Activated naive CD4-positive, alpha-beta T cell treated with anti-CD3 and anti-CD28 coated beads, Interleukin-2, amount 50 U/mL, for 24 hours (primary cell): ENCODE results near the gene TCHHL1.

Experiments
- H3K27ac Mint-ChIP-seq: one replicate; pipeline ENCODE4 v1.8.0; 2021; ENCODE audit warnings: mild to moderate bottlenecking, mixed read lengths
- H3K27me3 Mint-ChIP-seq: one replicate; pipeline ENCODE4 v1.8.0; 2021; ENCODE audit warnings: mixed read lengths
- H3K36me3 Mint-ChIP-seq: one replicate; pipeline ENCODE4 v1.8.0; 2021; ENCODE audit warnings: mixed read lengths
- H3K4me1 Mint-ChIP-seq: one replicate; pipeline ENCODE4 v1.8.0; 2021; ENCODE audit warnings: mixed read lengths
- H3K4me3 Mint-ChIP-seq: one replicate; pipeline ENCODE4 v1.8.0; 2021; ENCODE audit warnings: mild to moderate bottlenecking, mixed read lengths
- H3K9me3 Mint-ChIP-seq: one replicate; pipeline ENCODE4 v1.8.0; 2021; ENCODE audit warnings: mixed read lengths

TCHHL1 gene

DNA sequence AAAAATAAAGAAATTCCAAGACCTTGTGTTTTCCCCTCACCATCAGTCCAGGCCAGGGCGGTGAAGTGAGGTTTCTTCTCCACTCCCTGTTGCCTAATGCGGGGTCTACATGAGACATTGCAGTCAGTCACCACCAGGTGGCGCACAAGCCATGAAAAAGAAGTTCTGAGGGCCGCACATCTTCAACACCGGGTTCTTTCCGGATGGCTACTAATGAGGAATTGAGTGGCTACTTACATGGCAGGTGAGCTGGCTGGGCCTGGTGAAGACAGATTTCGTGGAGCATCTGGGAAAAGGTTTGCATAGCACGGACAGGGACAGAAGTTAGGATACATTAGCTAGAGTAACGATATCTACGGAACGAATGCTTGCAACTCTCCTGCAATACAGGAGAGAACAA lies 36.3 kb downstream of the TCHHL1 start:
- no peaks in the 10 kb centered on the region for H3K36me3 Mint-ChIP-seq
- peaks cover 17% of the 10 kb centered on the region for H3K4me1 Mint-ChIP-seq
- H3K4me3 Mint-ChIP-seq = no peak overlapping the region
- H3K9me3 Mint-ChIP-seq = no peaks in the 10 kb centered on the region
- peaks cover 5% of the 10 kb centered on the region for H3K27me3 Mint-ChIP-seq
- no peak overlapping the region for H3K27ac Mint-ChIP-seq

DNA sequence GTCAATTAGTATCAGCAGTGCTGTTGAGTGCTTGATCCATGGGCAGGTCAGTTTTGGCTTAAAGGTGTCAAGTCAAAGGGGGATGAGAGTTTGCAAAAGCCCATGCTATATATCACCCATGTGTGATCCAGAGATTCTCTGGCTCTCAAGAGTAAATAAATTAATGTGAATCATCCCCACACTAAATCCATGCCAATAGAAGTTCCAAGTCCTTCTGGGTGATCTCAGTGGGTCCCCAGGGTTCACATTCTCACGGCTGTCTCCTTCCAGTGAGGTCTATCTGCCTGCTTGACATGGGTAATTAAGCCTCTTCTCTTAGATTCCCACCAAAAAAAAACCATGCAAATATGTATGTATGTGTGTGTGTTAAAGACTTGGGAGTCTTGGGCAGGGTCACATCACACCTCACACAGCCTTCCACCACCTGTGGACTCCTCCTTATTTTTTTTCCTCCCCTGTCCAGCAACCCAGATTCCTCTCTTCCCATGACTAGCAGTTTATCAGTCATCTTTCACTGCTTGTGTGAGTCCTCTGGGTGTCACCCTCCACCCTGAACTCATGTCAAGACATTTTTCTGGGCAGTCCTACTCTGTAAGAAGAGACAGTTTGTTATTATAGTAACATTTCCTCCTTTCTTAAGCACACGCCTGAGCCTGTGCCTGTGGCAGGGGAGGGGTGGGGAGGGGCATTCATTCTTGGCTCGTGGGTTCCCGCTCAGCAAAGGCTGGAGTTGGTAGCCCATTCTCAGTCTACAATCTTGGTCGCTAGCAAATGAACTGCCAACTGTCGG lies 37.8 kb downstream of the TCHHL1 start:
- Mint-ChIP-seq H3K4me1 (peaks cover 23% of the 10 kb centered on the region), H3K4me3 (no peak overlapping the region), H3K27ac (no peak overlapping the region), H3K36me3 (no peaks in the 10 kb centered on the region), H3K9me3 (no peaks in the 10 kb centered on the region), H3K27me3 (peaks cover 5% of the 10 kb centered on the region)

DNA sequence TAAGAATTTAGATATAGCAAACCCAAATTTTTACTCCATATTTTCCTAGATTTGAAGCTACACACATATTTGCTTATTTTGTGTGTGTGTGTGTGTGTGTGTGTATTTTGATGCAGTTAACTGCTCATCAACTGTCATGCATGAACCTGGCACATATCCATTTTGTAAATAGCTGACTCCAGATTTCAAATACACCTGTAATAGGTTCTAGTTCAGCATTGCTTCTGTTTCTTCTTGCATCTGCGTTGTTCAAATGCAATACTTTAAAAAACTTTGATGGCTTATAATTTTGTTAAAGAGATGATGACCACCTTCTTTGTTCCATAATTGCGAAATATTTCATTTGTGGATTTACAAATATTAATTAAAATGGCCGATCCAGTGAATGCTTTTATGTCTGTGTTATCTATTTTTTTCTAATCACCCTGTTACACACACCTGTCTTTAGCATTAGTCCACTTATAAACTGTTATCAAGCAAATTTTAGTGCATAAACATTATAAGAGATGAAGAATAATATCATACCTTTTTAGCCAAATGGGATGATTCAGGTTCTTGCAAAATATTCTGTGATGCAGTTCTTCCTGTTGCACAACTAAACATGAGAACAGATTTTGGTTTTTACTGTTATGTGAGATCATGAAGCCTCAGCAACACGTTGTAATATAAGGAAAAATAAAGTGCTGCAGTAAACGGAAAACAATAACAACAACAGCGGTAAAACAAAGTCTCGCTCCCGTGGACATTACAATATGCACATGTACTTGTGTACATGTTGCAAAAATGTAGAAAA lies 39.4 kb downstream of the TCHHL1 start:
- no peaks in the 10 kb centered on the region for H3K36me3 Mint-ChIP-seq
- peaks cover 3% of the 10 kb centered on the region for H3K27me3 Mint-ChIP-seq
- H3K4me1 Mint-ChIP-seq = peaks cover 31% of the 10 kb centered on the region
- H3K27ac Mint-ChIP-seq = no peak overlapping the region
- no peak overlapping the region for H3K4me3 Mint-ChIP-seq
- no peaks in the 10 kb centered on the region for H3K9me3 Mint-ChIP-seq

DNA sequence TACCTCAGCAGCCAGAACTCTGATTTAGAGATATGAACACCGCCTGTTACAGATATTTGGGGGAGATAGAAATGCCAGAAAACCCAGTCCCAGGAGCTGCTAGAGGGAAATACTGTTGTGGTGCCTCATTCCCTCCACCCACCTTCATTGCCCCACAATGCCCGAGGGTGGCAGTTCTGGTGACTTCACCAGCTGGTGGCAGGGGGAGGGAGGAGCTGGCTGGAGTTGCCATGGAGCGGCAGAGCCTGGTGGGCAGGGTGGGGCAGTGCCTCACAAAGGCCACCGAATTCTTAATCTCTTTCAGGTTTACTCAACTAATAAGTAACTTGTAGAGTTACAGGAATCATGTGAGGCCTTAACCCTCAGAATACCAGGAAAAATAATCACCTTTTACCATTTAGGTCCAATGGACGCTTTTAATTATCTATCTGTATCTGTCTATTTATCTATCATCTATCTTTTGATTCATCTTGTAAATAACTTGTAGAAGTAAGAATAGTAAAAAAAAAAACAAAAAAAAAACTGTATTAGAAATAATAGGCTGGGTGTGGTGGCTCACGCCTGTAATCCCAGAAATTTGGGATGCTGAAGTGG lies 40.4 kb downstream of the TCHHL1 start:
- Mint-ChIP-seq H3K27ac (peak overlapping the region; percentile 99), H3K27me3 (no peaks in the 10 kb centered on the region), H3K4me1 (peaks cover 31% of the 10 kb centered on the region), H3K9me3 (no peaks in the 10 kb centered on the region), H3K4me3 (peak overlapping the region; percentile 83), H3K36me3 (no peaks in the 10 kb centered on the region)

DNA sequence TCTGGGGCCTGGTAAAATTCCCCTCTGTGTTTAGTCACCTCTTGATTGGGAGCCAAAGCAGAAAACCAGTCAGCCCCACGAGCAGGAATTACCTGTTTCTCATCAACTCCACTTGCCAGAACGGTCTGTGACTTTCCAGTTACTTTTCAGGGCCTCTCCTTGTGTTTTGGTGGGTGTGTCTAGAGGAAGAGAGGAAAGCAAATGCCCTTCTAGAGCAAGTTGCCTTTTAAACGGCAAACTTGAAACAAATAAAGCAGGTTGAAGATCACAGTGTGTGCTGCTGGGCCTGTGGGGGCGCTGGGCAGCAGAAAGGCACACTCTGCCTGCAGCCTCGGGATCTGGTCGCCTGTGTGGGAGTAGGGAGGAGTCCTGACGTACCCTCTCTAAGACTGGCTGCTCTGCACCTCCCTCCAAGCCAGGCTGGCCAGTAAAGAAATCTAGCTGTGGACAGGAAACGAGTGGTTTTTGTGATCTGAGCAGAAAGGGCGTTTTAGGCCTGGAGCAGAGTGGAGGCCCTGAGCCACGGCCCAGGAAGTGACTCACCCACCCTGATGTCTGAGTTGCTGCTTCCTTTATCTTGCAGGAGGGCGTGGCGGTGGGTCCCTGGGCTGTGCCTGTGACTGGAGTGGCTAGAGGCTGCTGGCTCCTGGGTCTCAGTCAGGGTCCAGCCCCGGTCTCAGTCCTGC lies 41.0 kb downstream of the TCHHL1 start:
- Mint-ChIP-seq H3K9me3 (no peaks in the 10 kb centered on the region), H3K27me3 (no peaks in the 10 kb centered on the region), H3K27ac (peak overlapping the region; percentile 99), H3K4me1 (peaks cover 31% of the 10 kb centered on the region), H3K4me3 (peak overlapping the region; percentile 83), H3K36me3 (no peaks in the 10 kb centered on the region)

DNA sequence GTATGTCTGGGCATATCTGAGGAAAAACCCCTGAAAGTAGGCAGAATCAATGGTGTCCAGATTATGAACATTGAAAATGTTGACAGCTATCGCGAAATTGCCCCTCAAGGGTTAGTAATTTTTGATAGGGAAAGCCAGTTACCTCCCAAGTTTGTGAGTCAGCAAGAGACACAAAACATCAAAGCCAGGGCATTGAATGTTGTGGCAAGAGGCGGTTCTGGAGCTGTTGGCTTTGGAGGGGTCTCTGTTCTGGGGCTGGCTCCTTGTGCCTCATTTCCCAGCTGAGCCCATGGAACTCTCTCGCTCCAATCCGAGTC lies 41.5 kb downstream of the TCHHL1 start:
- Mint-ChIP-seq H3K4me1 (peaks cover 27% of the 10 kb centered on the region), H3K9me3 (no peaks in the 10 kb centered on the region), H3K27me3 (no peaks in the 10 kb centered on the region), H3K4me3 (peak overlapping the region; percentile 83), H3K27ac (peak overlapping the region; percentile 99), H3K36me3 (no peaks in the 10 kb centered on the region)

DNA sequence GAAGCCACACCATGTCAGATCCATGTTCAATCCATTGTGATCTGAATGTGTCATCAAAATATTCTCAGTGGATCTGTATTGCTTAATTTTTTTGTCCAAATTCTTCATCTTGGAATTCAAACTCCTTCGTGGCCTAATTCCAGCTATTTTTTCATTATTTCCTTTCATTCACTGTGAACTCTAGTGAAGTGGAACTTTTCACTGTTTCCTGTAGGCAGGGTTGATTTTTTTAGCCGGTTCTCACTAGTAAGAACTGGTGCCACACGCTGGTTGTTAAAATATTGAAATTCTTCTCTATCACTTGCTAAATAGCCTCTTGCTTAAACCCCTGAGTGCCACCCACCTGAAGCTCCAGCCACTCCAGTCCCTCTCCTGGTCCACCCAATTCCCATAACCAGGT lies 44.5 kb downstream of the TCHHL1 start:
- Mint-ChIP-seq H3K27ac (no peak overlapping the region), H3K9me3 (no peaks in the 10 kb centered on the region), H3K27me3 (no peaks in the 10 kb centered on the region), H3K4me3 (no peak overlapping the region), H3K4me1 (peaks cover 26% of the 10 kb centered on the region), H3K36me3 (no peaks in the 10 kb centered on the region)

DNA sequence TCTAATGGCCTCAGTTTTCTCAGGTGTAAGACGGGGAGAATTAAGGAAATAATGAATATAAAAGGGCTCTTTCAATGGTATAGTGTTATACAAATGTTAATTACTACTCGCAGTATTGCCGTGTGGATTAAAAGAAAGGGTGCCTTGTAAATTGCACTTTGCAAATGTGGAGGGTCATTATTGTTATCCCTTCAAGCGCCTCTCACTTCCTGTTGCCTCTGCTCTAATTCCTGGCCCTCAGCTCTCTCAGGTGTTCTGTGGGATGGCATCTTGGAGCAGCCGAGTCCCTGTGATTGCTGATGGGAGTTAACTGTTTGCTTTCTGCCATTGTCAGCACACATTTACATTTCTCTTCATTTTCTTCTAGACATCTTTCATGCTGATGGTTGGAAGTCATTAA lies 45.0 kb downstream of the TCHHL1 start:
- no peak overlapping the region for H3K4me3 Mint-ChIP-seq
- no peaks in the 10 kb centered on the region for H3K27me3 Mint-ChIP-seq
- no peaks in the 10 kb centered on the region for H3K9me3 Mint-ChIP-seq
- no peak overlapping the region for H3K27ac Mint-ChIP-seq
- peaks cover 26% of the 10 kb centered on the region for H3K4me1 Mint-ChIP-seq
- no peaks in the 10 kb centered on the region for H3K36me3 Mint-ChIP-seq

DNA sequence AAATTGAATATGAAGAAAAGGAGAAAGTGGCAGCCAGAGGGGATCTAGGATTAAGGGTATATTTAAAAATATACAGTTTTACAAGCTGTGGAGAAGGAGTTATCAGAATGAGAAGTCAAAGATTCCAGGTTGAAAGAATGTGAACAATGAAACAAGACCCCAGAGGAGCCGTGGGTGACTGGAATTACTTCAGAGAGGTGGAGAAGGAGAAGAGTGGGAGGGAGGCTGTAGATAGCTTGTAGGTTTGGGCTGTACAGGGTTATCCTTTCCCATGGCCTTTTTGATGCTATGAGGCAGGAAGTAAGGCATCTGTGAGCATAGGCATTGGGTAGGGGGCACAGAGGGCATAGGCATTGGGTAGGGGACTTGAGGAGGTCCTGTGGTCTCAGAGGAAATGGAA lies 46.8 kb downstream of the TCHHL1 start:
- Mint-ChIP-seq H3K4me3 (no peak overlapping the region), H3K27me3 (no peaks in the 10 kb centered on the region), H3K9me3 (no peaks in the 10 kb centered on the region), H3K36me3 (no peaks in the 10 kb centered on the region), H3K27ac (no peak overlapping the region), H3K4me1 (peaks cover 11% of the 10 kb centered on the region)

DNA sequence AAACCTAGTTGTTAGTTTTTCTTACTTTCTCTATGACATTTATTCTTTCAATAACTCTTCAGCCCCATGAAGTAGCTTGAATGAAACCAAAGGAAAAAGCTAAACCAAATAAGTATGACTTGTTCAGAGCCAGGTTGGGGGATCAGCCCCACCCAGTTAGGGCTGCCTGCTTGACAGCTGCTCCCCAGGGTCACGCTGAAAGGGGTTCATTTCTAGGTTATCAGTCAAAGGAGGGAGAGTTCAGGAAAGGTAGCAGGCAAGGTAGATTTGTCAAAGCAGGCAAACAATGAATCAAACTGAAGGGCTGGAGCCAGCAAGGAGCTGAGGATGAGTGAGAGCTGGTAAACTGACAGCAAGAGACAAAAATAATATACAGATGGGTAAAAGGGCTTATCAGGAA lies 49.0 kb downstream of the TCHHL1 start:
- no peaks in the 10 kb centered on the region for H3K36me3 Mint-ChIP-seq
- H3K4me1 Mint-ChIP-seq = peaks cover 19% of the 10 kb centered on the region
- no peaks in the 10 kb centered on the region for H3K9me3 Mint-ChIP-seq
- H3K4me3 Mint-ChIP-seq = no peak overlapping the region
- H3K27ac Mint-ChIP-seq = no peak overlapping the region
- no peaks in the 10 kb centered on the region for H3K27me3 Mint-ChIP-seq

DNA sequence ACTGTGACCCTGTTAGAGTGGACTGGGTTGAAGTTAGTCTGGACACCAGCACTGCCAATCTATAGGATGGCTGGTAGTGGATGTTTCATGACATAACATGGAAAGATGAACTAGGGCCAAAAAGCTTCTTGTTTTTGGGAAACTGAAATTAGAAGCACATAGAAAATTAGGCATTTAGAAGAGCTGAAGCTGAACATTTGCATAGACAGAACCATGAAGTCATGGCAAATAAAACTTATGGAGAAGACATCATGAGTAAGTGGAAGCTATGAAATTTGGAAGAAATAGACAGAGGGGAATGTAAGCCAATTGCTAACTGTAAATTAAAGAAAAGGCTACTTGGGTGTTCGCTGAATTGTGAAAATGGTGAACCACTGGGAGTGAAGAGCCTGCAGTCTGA lies 49.4 kb downstream of the TCHHL1 start:
- H3K36me3 Mint-ChIP-seq = no peaks in the 10 kb centered on the region
- no peak overlapping the region for H3K4me3 Mint-ChIP-seq
- H3K27me3 Mint-ChIP-seq = no peaks in the 10 kb centered on the region
- peaks cover 21% of the 10 kb centered on the region for H3K4me1 Mint-ChIP-seq
- no peaks in the 10 kb centered on the region for H3K9me3 Mint-ChIP-seq
- no peak overlapping the region for H3K27ac Mint-ChIP-seq

DNA sequence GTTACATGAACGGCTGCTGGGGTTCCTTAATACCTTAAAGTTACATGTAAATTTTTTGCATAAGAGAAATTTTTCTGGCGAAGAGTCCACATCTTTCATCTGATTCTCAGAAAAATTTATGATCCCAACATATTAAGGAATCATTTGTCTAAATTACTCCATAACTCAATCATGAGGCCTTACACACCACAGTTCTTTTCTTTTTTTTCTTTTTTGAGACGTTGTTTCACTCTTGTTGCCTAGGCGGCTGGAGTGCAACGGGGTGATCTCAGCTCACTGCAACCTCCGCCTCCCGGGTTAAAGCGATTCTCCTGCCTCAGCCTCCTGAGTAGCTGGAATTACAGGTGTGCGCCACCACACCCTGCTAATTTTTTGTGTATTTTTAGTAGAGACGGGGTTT lies 50.0 kb downstream of the TCHHL1 start:
- no peaks in the 10 kb centered on the region for H3K9me3 Mint-ChIP-seq
- H3K27me3 Mint-ChIP-seq = no peaks in the 10 kb centered on the region
- no peaks in the 10 kb centered on the region for H3K36me3 Mint-ChIP-seq
- H3K4me1 Mint-ChIP-seq = peaks cover 27% of the 10 kb centered on the region
- no peak overlapping the region for H3K27ac Mint-ChIP-seq
- no peak overlapping the region for H3K4me3 Mint-ChIP-seq

DNA sequence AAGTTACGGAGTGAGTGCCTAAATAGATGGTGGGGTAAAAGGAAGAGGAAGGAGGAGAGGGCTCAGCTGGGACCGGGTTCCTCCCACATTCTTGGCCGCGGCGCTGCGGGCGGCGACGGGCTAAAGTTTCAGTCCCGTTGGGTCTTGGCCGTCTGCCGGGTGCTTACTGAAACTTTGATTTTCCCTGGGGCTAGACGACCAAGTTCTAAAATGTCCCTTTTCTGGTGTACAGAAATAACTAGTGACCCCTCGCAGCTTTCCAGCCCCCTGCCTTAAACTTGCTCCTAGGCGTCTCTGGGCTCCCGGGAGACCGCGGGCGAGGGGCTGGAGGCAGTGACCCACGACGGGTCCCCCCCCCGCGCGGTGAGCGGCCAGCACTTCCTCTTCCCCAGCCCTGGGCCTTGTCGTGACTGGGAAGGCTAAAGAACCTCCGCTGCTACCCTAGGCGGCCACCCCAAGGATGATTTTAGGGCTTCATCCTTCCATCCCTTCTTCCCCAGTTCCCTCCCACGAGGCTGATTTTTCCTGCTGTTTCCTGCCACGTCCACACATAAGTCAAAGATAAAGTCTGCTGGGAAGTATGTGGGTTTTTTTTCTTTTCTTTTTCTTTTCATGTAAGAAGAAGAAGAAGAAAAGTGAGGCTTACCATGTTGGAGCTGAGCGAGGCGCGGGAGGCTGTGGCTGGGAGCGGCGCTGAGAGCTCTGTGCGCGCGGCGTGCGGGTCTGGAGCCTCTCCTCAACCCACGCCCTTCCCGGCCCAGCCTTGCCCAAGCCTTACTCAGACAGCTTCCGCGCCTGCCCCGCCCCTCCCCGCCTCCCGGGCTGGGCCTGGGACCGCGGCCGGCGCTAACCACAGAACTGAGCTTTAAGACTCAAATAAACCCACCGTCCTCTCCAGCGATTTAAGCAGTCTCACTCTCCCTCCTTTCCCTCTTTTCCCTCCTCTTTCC lies 52.3 kb downstream of the TCHHL1 start, which contains the start of gene S100A11:
TSS of gene S100A11 (minus strand) at position 738 of the 950 bp plus-strand sequence. CDS start at position 649, 89 bp downstream.
- H3K27ac Mint-ChIP-seq = peak within 1 kb of the TSS; percentile 99
- peaks cover 9% of the 10 kb centered on the region for H3K36me3 Mint-ChIP-seq
- H3K4me3 Mint-ChIP-seq = peak within 1 kb of the TSS; percentile 99
- no peaks in the 10 kb centered on the region for H3K27me3 Mint-ChIP-seq
- H3K4me1 Mint-ChIP-seq = peaks cover 47% of the 10 kb centered on the region
- H3K9me3 Mint-ChIP-seq = no peaks in the 10 kb centered on the region

DNA sequence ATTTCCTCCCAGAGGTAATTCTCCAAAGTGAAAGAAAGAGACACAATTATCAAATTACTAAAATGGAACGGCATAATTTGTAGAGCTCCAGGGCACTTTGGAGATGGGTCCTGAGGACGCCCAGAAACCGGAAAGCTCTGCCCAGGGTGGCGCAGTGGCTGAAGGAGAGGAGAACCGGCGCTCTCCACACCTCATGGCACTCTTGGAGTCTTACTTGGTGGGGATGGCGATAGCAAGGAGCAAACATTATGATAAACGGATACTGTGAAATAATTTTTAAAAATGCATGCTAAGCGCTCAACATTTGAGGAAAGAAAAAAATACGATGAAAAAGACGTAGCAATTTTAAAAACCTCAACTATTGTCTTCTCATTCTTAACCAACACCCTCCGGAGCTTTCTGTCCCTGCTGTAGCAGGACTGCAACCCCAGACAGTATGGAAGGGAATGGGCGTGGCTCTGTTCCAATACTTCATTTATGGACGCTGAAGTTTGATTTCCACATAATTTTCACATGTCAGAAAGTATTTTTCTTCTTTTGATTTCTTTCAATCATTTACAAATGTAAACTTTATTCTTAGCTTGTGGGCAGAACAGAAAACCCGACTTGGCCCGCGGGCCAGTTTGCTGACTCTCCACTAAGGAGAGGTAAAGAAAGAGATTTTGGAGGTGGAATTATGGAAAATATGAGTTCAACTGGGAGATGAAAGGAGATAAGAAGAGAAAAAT lies 53.2 kb downstream of the TCHHL1 start:
- Mint-ChIP-seq H3K4me3 (peak overlapping the region; percentile 99), H3K4me1 (peaks cover 50% of the 10 kb centered on the region), H3K36me3 (peaks cover 11% of the 10 kb centered on the region), H3K9me3 (no peaks in the 10 kb centered on the region), H3K27me3 (no peaks in the 10 kb centered on the region), H3K27ac (peak overlapping the region; percentile 99)
